G401 (cell line): ENCODE measurements around the gene GRIPAP1. TPM values are rescaled to one million over a fixed set of nuclear protein-coding genes. Genes with fewer than 3 reads are reported as not detected.
A peak's percentile ranks its signal among the peaks of the same experiment; 100 is the strongest.
"Not testable (repeated sequence)": the region's sequence is repeated elsewhere in the genome, so short reads cannot be mapped to it uniquely, and the experiment has no call there.

Experiments
- DNase-seq: peaks from one replicate; pipeline ENCODE4 v3.0.0-alpha.2; 2015; ENCODE audit warnings: low spot score
- in situ Hi-C: cut with HindIII; loops from 2 replicates; pipeline ENCODE4 v1.10.0; 2016; ENCODE audit warnings: low sequenced_read_pairs, mixed read lengths
- total RNA-seq: library from RNA; depleted of rRNA; stranded (reverse); fragments of >200 nt; shearing (Covaris generic); gene quantifications from 2 replicates; pipeline ENCODE4 v1.2.3, GENCODE V29; 2014

The GRIPAP1 gene
- total RNA-seq, 1 experiment from 2014 or later: 19.1 TPM

DNA sequence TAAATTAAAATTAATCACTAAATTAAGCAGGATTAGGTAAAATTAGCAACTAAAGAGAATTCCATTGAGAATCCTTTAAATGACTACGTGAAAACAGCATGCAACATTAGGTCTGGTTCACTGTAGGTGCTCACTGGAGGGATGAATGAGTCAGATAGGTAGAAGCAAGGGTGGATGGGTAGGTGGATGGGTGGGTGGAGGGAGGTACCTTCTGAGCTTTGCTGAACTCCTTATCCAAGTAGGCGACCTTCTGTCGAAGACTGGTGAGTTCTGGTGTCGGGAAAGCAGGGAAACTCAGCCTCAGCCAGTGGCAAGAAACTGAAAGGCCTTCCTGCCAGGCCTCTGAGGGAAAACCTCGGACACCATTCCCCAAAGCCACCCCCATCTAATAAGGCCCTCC, 3.0 kb downstream of the GRIPAP1 start:
- in situ Hi-C loops: no loop called here
- no peak for DNase-seq

GRCh38 chrX:48998391-48998790, 3.7 kb downstream of the GRIPAP1 start:
- in situ Hi-C loops: no loop called here
- DNase-seq: no peak

DNA sequence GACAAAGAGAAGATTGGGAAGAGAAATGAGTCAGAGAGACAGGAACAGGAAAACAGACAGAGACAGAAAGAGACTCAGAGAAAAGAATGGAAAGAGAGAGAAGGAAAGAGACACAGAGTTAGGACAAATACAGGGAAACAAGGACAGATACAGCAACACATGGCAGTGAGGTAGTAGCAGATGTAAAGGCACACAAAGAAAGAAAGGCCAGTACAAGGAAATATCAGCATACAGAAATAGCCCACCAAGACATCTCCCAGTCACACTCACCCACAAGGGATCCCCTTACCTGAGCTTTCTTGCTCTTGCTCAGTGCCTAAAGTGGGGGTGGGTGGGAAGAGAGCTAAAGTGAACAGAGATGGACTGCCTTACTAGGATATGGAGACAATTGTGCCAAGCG, 4.2 kb downstream of the GRIPAP1 start:
- in situ Hi-C loops: no loop called here
- DNase-seq: no peak

DNA sequence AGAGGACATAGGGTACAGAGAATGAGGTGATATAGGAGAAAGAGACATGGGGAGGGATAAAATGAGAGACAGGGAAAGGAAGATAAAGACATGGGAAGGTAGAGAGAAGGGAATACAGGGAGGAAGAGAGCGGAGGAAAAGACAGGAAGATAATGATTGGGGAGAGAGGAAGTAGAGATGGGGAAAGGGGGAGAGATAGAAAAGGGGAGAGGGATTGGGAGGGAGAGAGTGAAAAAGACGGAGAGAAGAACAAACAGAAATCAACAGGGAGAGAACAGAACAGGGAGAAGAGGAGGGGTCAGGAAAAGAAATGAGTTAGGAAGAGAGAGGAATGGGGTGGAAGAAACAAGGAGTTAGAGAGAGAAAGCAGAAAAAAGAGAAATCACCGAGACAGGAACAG, 4.6 kb downstream of the GRIPAP1 start:
- in situ Hi-C loops: no loop called here

GRCh38 chrX:48996969-48997368, 5.1 kb downstream of the GRIPAP1 start:
- no peak for DNase-seq
- in situ Hi-C loops: no loop called here

More for the DNA sequence above, 4.6 kb downstream of the GRIPAP1 start:
- DNase-seq: no peak

DNA sequence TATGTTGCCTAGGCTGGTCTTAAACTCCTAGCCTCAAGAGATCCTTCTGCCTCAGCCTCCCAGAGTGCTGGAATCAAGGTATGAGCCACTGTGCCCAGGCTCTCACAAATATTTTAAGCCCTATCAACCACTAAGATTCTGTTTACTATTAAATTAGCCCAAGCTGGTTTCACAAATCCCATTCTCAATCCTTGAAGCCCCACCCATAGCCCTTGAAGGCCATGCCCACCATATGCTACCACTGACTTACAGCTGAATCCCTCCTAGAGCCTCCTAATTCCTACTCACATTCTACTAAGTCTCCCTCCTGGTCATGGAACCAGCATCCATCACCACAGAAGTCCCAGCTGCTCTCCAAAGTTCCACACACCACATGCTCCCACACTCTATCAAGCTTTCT, 9.7 kb downstream of the GRIPAP1 start:
- in situ Hi-C loops: no loop called here
- DNase-seq: no peak

- in situ Hi-C loops: no loop called here
- DNase-seq: no peak
Measured at GRCh38 chrX:48989483-48989882, 12.6 kb downstream of the GRIPAP1 start.

DNA sequence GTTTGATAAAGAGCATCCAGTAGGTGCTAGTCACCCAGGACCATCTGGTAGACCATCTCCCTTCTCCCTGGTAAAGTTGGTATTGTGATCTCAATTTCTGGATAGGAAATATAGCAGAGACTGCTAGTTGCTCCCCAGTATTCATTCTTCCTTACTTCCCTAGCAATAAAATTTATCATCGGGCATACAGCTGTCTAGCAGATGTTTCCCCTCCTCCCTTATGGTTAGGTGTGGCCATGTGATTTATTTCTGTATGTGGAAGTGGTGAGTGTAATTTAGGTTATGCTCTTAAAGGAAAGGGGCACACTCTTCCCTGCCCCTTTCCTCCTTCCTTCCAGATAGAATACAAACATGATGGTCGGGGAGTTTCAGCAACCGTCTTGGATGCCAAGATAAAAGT, 18.2 kb downstream of the GRIPAP1 start:
- in situ Hi-C loops: no loop called here
- no peak for DNase-seq

DNA sequence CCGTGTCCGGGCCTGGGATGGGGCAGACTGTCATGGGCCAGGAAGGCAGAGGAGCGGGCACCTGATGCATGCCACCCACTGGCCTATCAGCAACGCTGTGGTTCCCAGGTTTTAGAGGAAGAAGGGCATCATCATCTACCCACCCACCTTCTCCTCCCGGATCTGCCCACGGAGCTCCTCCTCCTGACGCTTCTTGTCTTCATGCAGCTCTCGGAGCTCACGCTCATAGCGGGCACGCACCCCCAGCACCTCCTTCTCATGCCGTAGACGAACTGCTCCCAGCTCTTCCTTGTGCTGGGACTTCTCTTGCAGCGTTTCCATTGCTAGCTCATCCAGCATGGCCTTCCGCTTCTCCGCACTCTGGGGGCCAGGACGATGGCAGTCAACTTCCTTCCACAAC, 19.0 kb downstream of the GRIPAP1 start:
- in situ Hi-C loops: no loop called here
- no peak for DNase-seq

- in situ Hi-C loops: no loop called here
- no peak for DNase-seq
Measured at GRCh38 chrX:48981178-48981577, 20.9 kb downstream of the GRIPAP1 start.

DNA sequence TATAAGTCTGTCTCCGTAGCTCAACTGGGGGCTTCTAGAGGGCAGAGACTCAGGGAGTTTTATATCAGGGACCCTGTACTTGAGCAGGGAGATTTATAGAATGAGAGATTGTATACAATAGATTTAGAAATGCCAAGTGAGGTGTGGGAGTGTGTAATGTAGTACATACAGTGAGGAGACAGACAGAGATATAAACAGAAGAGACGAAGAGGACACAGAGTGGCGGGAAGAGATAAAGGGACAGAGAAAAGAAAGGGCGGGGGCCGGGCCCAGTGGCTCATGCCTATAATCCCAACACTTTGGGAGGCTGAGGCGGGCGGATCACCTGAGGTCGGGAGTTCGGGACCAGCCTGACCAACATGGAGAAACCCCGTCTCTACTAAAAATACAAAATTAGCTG, 21.7 kb downstream of the GRIPAP1 start:
- DNase-seq, in situ Hi-C loops: not testable (repeated sequence)

DNA sequence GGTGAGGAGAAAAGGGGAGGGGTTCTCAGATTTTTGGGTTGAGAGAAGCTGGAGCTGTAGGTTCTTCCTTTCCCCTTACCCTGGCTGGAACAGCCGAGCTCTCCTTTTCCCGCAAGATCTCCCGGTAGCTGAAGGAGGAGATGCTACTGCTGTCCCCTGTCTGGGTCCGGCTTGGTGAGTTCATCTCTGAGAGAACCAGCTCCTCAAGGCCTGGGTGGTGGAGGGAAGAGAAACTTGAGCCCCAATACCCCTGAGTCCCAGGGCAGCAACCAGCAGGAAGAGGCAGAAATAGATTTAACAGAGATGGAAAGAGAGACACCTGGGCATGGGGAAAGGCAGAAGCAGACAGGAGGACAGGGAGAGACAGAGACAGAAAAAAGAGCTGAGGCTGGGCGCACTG, 23.8 kb downstream of the GRIPAP1 start:
- no peak for DNase-seq
- in situ Hi-C loops: no loop called here

- in situ Hi-C loops: no loop called here
- no peak for DNase-seq
Measured at GRCh38 chrX:48976086-48976485, 26.0 kb downstream of the GRIPAP1 start.

DNA sequence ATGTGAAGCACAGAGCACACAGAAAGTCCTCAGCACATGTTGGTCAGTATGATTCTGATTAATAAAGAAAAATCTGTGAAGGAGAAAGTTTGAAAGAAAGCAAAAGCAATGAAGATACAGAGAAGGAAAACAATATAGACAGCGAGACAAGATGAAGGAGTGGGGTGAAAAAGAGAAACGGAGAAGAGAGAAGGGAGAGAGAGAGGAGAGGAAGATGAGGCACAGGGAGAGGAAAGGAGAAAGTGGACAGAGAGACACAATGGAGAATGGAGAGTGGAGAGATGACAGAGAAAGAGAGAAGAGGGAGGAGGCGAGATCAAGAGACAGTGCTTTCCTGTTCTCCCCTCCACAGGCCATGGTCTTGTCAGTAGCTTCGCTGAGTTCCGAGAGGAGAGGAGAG, 26.5 kb downstream of the GRIPAP1 start:
- DNase-seq: no peak
- in situ Hi-C loops: no loop called here

- DNase-seq: no peak
- in situ Hi-C loops: no loop called here
Measured at GRCh38 chrX:48975041-48975440, 27.0 kb downstream of the GRIPAP1 start.

DNA sequence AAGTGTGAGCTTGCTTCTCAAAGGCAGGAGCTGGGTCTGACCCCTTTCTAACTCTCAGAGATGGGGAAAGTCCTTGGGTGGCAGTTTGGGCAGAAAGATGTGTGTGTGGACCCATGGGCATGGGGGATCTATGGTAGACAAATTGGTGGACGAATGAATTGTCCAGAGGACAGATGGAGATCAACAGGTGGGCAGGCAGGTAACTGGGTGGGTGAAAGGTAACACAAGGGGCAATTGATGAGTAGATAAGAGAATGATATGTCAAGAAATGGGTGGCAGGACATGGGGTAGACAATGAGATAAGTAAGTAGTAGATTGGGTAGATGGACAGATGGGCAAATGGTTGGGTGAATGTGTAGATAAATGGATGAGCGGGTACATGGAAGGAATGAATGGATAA, 27.5 kb downstream of the GRIPAP1 start:
- no peak for DNase-seq
- in situ Hi-C loops: no loop called here

GRCh38 chrX:48974033-48974432, 28.0 kb downstream of the GRIPAP1 start:
- in situ Hi-C loops: no loop called here

DNA sequence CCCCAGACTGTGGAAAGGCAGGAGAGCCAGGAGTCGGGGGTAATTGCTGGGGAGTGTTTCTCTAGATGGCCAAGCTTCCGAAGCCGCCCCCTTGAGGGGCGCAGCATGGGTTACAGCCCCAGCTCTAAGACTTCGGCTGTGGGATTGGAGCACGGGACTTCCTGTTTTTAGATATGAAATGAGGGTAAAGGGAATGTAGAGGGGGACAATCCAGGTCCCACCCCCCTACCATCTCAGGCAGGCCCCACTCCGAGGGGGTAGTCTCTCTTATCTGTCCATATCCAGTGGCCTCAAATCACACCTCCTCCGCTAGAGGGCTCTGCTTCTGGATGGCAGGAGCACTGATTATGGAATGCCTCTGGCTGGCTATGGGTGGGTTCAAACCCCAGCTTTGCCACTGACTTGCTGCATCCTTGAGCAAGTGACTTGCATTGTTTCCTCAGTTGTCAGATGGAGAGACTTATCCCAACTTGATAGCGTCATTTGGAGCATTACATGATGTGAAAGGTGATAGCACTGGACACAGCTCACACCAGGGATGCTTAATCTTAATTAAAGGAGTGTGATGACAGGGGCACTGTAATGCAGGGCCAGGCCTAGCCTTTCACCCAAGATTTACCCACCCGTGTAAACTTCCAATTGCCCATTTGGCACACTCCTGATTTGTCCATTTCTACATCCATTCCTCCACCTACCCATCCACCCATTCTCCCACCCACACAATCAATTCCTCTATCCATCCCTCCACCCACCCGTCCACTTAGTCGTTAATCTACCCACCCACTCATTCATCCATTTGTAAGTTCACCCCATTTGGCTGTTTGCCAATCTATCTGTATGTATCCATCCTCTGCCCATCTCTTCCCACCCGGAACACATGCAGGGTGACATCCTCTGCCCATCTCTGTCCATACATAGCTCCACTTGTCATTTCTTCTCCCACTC, 29.6 kb downstream of the GRIPAP1 start:
- peak; percentile 50 for DNase-seq
- in situ Hi-C loops: no loop called here

More at GRCh38 chrX:48974033-48974432, 28.0 kb downstream of the GRIPAP1 start:
- no peak for DNase-seq

DNA sequence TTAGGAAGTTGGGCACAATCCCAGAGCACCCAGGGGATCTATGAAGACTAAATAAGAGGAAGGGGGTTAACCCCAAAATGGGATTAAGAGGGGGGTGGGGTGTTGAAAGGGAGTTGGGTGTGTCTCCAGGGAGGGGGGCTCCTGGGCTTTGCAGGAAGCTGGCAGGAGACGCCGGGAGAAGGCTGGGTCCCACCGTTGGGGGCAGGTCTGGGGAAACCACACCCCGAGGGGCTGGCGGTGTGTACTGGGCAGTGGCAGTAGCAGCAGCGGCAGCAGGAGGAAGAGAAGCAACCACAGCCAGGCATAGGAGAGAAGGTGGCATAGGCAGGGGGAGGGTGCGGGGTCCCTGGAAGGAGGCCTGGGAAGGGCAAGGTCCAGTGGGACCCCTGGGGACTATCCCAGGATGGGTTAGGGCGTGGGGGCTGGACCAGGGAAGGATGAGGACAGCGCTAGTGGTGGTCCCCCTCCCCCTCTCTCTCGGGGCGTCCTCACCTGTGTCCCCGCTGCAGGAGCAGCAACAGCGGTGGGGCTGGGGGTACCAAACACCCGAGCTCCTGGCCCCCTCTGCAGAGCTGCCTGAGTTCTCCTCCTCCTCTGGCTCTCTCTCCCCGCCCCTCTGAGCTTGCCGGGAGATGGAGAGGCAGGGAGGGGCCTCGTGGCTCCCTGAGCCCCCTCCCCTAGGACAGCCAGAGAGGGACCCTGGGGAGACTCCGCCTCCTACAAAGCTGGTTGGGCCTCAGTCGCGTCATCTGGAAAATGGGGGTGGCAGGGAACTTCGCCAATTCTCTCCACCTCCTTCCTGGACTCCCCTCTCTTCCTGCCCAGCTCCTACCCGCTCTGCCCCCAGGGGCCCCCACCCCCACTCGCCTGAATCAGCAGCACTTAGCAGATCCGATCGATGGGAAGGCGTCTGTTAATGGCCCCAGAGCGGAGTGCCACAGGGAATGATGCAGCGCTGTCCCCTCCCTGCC, 30.5 kb downstream of the GRIPAP1 start, which contains the start of gene KCND1:
Gene KCND1 (minus strand): TSS at position 596 of the 971 bp plus-strand sequence. CDS start 1,573 bp downstream, outside the sequence.
- DNase-seq: peak; percentile 50

GRCh38 chrX:48969471-48969870, 32.6 kb downstream of the GRIPAP1 start:
- DNase-seq: no peak
- in situ Hi-C loops: no loop called here

More for the DNA sequence above, 30.5 kb downstream of the GRIPAP1 start, which contains the start of gene KCND1:
- in situ Hi-C loops: no loop called here
